Glutamatergic neuron (in vitro differentiated cells): ENCODE results near the gene SLCO1B1. TPM values are rescaled to one million over a fixed set of nuclear protein-coding genes. Genes with fewer than 3 reads are reported as not detected.
"Not testable (repeated sequence)": the region's sequence is repeated elsewhere in the genome, so short reads cannot be mapped to it uniquely, and the experiment has no call there.

Experiments
- DNase-seq: peaks from one replicate; pipeline ENCODE4 v3.0.0; 2022
- H3K27ac Mint-ChIP-seq: one replicate; pipeline ENCODE4 v1.8.0; 2020; ENCODE audit warnings: mild to moderate bottlenecking, mixed read lengths, inconsistent platforms; ENCODE audit not compliant: unreplicated experiment
- H3K27me3 Mint-ChIP-seq: one replicate; pipeline ENCODE4 v1.8.0; 2020; ENCODE audit warnings: mild to moderate bottlenecking, moderate library complexity, mixed read lengths, inconsistent platforms; ENCODE audit not compliant: unreplicated experiment
- H3K36me3 Mint-ChIP-seq: one replicate; pipeline ENCODE4 v1.8.0; 2020; ENCODE audit warnings: mild to moderate bottlenecking, mixed read lengths, inconsistent platforms; ENCODE audit not compliant: unreplicated experiment
- H3K4me1 Mint-ChIP-seq: one replicate; pipeline ENCODE4 v1.8.0; 2020; ENCODE audit warnings: mild to moderate bottlenecking, low read depth, mixed read lengths, inconsistent platforms; ENCODE audit not compliant: unreplicated experiment
- H3K4me3 Mint-ChIP-seq: one replicate; pipeline ENCODE4 v1.8.0; 2020; ENCODE audit warnings: mild to moderate bottlenecking, mixed read lengths, inconsistent platforms; ENCODE audit not compliant: unreplicated experiment
- H3K9me3 Mint-ChIP-seq: one replicate; pipeline ENCODE4 v1.8.0; 2020; ENCODE audit warnings: mild to moderate bottlenecking, moderate library complexity, mixed read lengths, inconsistent platforms; ENCODE audit not compliant: unreplicated experiment
- long read RNA-seq: library from polyadenylated mRNA; unstranded; transcript quantifications from one replicate; pipeline ENCODE4 v2.0.0, GENCODE V29; 2020; ENCODE audit not compliant: unreplicated experiment
- total RNA-seq: library from RNA; stranded (reverse); fragmentation: NEBNext Ultra II Directional; extraction: Animal tissue kit (Norgen Biotek cat#: 25700); gene quantifications from one replicate; pipeline ENCODE4 v1.2.1, GENCODE V29; 2021; ENCODE audit not compliant: unreplicated experiment
- TF ChIP-seq, protein P1 (sequence below): fragments of 200-600 bp; sonication (generic); IDR thresholded peaks from one replicate; pipeline ENCODE4 v1.5.0; 2021; ENCODE audit not compliant: partially characterized antibody, unreplicated experiment

SLCO1B1 gene, protein sequence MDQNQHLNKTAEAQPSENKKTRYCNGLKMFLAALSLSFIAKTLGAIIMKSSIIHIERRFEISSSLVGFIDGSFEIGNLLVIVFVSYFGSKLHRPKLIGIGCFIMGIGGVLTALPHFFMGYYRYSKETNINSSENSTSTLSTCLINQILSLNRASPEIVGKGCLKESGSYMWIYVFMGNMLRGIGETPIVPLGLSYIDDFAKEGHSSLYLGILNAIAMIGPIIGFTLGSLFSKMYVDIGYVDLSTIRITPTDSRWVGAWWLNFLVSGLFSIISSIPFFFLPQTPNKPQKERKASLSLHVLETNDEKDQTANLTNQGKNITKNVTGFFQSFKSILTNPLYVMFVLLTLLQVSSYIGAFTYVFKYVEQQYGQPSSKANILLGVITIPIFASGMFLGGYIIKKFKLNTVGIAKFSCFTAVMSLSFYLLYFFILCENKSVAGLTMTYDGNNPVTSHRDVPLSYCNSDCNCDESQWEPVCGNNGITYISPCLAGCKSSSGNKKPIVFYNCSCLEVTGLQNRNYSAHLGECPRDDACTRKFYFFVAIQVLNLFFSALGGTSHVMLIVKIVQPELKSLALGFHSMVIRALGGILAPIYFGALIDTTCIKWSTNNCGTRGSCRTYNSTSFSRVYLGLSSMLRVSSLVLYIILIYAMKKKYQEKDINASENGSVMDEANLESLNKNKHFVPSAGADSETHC
- total RNA-seq, result not detected
- long read RNA-seq, result 0 reads

GRCh38 chr12:21130998-21131397, at the start of gene SLCO1B1:
TSS of gene SLCO1B1 (plus strand) at chr12:21131194. CDS start at chr12:21141575, 10,381 bp downstream.
- Mint-ChIP-seq H3K36me3 (no peaks in the 10 kb centered on the region), H3K9me3 (no peaks in the 10 kb centered on the region), H3K4me1 (no peaks in the 10 kb centered on the region), H3K27ac (no peak within 1 kb of the TSS), H3K4me3 (no peak within 1 kb of the TSS), H3K27me3 (no peaks in the 10 kb centered on the region)
- TF ChIP-seq, protein P1, sequence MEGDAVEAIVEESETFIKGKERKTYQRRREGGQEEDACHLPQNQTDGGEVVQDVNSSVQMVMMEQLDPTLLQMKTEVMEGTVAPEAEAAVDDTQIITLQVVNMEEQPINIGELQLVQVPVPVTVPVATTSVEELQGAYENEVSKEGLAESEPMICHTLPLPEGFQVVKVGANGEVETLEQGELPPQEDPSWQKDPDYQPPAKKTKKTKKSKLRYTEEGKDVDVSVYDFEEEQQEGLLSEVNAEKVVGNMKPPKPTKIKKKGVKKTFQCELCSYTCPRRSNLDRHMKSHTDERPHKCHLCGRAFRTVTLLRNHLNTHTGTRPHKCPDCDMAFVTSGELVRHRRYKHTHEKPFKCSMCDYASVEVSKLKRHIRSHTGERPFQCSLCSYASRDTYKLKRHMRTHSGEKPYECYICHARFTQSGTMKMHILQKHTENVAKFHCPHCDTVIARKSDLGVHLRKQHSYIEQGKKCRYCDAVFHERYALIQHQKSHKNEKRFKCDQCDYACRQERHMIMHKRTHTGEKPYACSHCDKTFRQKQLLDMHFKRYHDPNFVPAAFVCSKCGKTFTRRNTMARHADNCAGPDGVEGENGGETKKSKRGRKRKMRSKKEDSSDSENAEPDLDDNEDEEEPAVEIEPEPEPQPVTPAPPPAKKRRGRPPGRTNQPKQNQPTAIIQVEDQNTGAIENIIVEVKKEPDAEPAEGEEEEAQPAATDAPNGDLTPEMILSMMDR, result no peak
- DNase-seq, result no peak

DNA sequence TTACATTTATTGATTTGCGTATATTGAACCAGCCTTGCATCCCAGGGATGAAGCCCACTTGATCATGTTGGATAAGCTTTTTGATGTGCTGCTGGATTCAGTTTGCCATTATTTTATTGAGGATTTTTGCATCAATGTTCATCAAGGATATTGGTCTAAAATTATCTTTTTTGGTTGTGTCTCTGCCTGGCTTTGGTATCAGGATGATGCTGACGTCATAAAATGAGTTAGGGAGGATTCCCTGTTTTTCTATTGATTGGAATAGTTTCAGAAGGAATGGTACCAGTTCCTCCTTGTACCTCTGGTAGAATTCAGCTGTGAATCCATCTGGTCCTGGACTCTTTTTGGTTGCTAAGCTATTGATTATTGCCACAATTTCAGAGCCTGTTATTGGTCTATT, 46.2 kb upstream of the SLCO1B1 start:
- not testable (repeated sequence) for H3K9me3 Mint-ChIP-seq, H3K4me3 Mint-ChIP-seq, H3K36me3 Mint-ChIP-seq, DNase-seq, H3K4me1 Mint-ChIP-seq, H3K27ac Mint-ChIP-seq, H3K27me3 Mint-ChIP-seq

GRCh38 chr12:21111732-21112131, 19.3 kb upstream of the SLCO1B1 start:
- TF ChIP-seq, protein P1, result no peak
- Mint-ChIP-seq H3K27ac (no peak overlapping the region), H3K4me3 (no peak overlapping the region), H3K9me3 (no peaks in the 10 kb centered on the region), H3K27me3 (no peaks in the 10 kb centered on the region), H3K36me3 (no peaks in the 10 kb centered on the region), H3K4me1 (no peaks in the 10 kb centered on the region)
- no peak for DNase-seq

DNA sequence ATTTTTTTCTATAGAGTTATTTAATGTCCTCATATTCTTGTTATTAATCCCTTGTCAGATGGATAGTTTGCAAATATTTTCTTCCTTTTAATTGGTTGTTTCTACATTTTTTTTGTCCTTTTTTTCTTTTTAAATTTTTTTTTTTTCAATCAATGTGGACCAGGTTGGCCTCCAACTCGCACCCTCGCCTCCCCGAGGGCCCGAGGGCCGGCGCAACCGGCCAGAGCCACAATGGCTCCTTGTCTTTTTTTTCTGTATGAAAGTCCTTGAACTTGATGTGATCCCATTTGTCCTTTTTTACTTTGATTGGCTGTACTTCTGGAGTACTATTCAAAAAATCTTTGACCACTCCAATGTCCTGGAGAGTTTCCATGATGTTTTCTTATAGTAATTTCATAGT, 17.7 kb upstream of the SLCO1B1 start:
- H3K36me3 Mint-ChIP-seq, result no peaks in the 10 kb centered on the region
- no peak overlapping the region for H3K27ac Mint-ChIP-seq
- TF ChIP-seq, protein P1, result no peak
- H3K9me3 Mint-ChIP-seq, result no peaks in the 10 kb centered on the region
- no peaks in the 10 kb centered on the region for H3K27me3 Mint-ChIP-seq
- DNase-seq, result no peak
- H3K4me3 Mint-ChIP-seq, result no peak overlapping the region
- no peaks in the 10 kb centered on the region for H3K4me1 Mint-ChIP-seq

DNA sequence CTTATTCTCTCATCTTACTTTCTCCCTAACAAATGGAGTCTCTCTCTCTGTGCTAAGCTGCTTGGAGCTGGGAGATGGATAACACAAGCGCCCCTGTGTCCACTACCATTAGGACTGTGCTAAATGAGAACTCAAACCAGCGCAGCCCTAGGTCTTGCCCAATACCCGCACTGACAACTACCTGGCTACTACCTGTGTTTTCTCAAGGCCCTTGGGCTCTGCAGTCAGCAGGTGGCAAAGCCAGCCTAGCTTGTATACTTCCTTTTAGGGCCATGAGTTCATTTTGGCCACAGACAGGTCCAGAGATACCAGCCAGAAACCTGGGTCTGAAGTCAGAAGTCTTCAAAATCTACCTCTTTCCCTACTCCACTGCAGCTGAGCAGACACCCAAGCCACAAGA, 13.0 kb upstream of the SLCO1B1 start:
- no peak for DNase-seq
- Mint-ChIP-seq H3K27me3 (peaks cover 2% of the 10 kb centered on the region), H3K4me3 (no peak overlapping the region), H3K9me3 (no peaks in the 10 kb centered on the region), H3K27ac (no peak overlapping the region), H3K4me1 (no peaks in the 10 kb centered on the region), H3K36me3 (no peaks in the 10 kb centered on the region)
- TF ChIP-seq, protein P1, result no peak
